Measurements from ENCODE around the gene RXRA. TPM values are rescaled to one million over a fixed set of nuclear protein-coding genes. Genes with fewer than 3 reads are reported as not detected.

RXRA gene
- polyA plus RNA-seq (2013, experiment 1 of 2): 36.1 TPM
- polyA plus RNA-seq (2013, experiment 2 of 2): 36.3 TPM

DNA sequence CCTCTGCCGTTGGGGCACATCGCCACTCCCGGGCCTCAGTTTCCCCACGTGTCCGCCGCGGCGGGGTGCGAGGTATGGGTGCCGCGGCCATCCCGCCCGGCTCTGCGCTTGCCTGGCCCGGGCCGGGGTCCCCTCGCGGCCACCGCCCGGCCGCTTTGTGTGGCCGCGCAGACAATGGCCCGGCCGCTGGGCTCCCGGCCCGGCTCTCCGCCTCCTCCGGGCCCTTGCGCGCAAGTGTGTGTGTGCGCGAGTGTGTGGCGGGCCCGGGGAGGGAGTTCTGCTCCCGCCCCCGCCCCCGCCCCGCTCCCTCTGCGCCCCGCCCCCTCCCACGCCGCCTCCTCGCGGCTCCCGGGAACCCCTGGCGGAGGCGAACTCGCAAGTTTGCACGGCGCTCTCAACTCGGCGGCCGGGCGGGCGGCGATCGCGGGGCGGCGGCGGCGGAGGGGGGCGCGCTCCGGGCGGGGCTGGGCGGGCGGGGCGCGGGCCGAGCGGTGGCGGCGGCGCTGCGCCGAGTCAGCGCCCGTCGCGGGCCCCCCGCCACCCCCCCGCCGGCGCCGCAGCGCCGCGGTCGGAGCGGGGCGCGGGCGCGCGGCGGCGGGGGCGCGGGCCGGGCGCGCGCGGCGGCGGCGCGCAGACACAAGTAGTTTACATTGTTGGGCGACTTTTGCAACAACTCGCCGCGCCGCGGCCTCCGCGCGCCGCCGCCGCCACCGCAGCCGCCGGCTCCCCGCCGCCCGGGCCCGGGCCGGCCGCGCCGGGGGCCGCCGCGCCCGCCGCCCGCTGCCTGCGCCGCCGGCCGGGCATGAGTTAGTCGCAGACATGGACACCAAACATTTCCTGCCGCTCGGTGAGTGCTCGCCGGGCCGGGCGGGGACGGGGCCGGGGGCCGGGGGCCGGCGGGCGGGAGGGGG is at the start of gene RXRA:
Gene RXRA (plus strand): TSS at position 643 of the 911 bp plus-strand sequence. CDS start 177 bp downstream, at position 820.
- peak within 1 kb of the TSS; percentile 94 for H3K4me2 ChIP-seq (ENCODE audit: insufficient read depth, low read length, poor library complexity, severe bottlenecking)
- peak within 1 kb of the TSS; percentile 99 for H2AK5ac ChIP-seq (ENCODE audit: low read depth, low read length)
- H2AFZ ChIP-seq (ENCODE audit: low read length): peak within 1 kb of the TSS; percentile 94
- H3K9me3 ChIP-seq (replicated peaks in 1 of 2; ENCODE audit: control insufficient read depth in 2 of 2, insufficient read depth in 1 of 2, low read depth in 1 of 2, low read length in 2 of 2): peaks cover 0 to 2% of the 10 kb centered on the region in 2 donors
- peak within 1 kb of the TSS; percentile 96 for H3K27ac ChIP-seq (replicated peaks; ENCODE audit: low read length)
- peak within 1 kb of the TSS; percentile 100 for H2BK120ac ChIP-seq (ENCODE audit: low read depth, low read length)
- H3K4me1 ChIP-seq (ENCODE audit: control insufficient read depth in 2 of 2, insufficient read depth in 1 of 2, low read depth in 1 of 2, low read length in 2 of 2): peaks cover 38 to 52% of the 10 kb centered on the region in 2 donors
- peaks cover 0 to 7% (median 0%) of the 10 kb centered on the region in 3 experiments for H3K27me3 ChIP-seq (ENCODE audit: control insufficient read depth in 3 of 3, insufficient read depth in 3 of 3, low read depth in 1 of 3, low read length in 3 of 3)
- H3K36me3 ChIP-seq (replicated peaks in 1 of 2; ENCODE audit: control insufficient read depth in 2 of 2, insufficient read depth in 2 of 2, low read length in 2 of 2): no peaks in the 10 kb centered on the region
- H2BK15ac ChIP-seq (ENCODE audit: low read length): peak within 1 kb of the TSS; percentile 100
- peak within 1 kb of the TSS; percentile 94 for H3K14ac ChIP-seq (ENCODE audit: low read length)
- H3K23ac ChIP-seq (ENCODE audit: low read depth, low read length, poor library complexity): peak within 1 kb of the TSS; percentile 97
- peak within 1 kb of the TSS; percentile 89 to 90 for H3K4me3 ChIP-seq (ENCODE audit: low read length in 2 of 2)
- DNase-seq (ENCODE audit: low spot score): peak; percentile 81
- peak within 1 kb of the TSS; percentile 89 for H2BK5ac ChIP-seq (ENCODE audit: low read length)
- peak within 1 kb of the TSS; percentile 75 for H4K8ac ChIP-seq (ENCODE audit: low read depth, low read length)
- H2BK12ac ChIP-seq (ENCODE audit: low read length): peak within 1 kb of the TSS; percentile 97
- peak within 1 kb of the TSS; percentile 100 for H3K18ac ChIP-seq (ENCODE audit: low read length)
- peak within 1 kb of the TSS; percentile 99 for H3K9ac ChIP-seq (ENCODE audit: low read depth, low read length, poor library complexity)
- peaks cover 23% of the 10 kb centered on the region for H3K79me1 ChIP-seq (ENCODE audit: low read depth, low read length)
- H4K91ac ChIP-seq (ENCODE audit: low read depth, low read length, poor library complexity): peak within 1 kb of the TSS; percentile 93
- H3K4ac ChIP-seq (ENCODE audit: low read length): peak within 1 kb of the TSS; percentile 100
- WGBS, 2 donors (ENCODE audit: extremely low coverage in 2 of 2, insufficient read length in 2 of 2, insufficient replicate concordance in 1 of 2): no CpG with 5 or more reads among the region's 156 CpGs

DNA sequence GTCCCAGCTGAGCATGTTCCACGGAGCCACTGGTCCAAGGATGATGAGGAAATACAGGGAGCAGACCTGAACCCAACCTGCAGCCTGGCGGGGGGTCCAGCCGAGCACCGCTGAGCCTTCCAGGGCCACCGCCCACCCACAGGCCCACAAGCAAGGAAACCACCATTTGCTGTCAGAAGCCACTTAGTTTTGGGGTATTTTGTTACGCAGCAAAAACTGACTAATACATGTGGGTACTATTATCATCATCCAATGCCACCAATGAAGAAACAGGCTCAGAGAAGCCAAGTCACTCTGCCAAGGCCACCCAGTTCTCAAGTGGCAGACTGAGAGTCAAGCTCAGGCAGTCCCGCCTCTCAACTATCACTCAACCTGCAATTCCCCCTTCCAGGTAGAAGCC is 48.0 kb upstream of the RXRA start:
- Histone ChIP-seq H3K9ac (ENCODE audit: low read depth, low read length, poor library complexity) (no peak overlapping the region), H4K8ac (ENCODE audit: low read depth, low read length) (no peak overlapping the region), H2BK12ac (ENCODE audit: low read length) (no peak overlapping the region), H2BK120ac (ENCODE audit: low read depth, low read length) (no peak overlapping the region), H3K4ac (ENCODE audit: low read length) (no peak overlapping the region), H3K18ac (ENCODE audit: low read length) (no peak overlapping the region), H2BK5ac (ENCODE audit: low read length) (no peak overlapping the region), H3K14ac (ENCODE audit: low read length) (no peak overlapping the region), H3K4me2 (ENCODE audit: insufficient read depth, low read length, poor library complexity, severe bottlenecking) (no peak overlapping the region), H3K27ac (replicated peaks; ENCODE audit: low read length) (no peak overlapping the region), H3K79me1 (ENCODE audit: low read depth, low read length) (no peaks in the 10 kb centered on the region), H2BK15ac (ENCODE audit: low read length) (no peak overlapping the region), H3K36me3 (replicated peaks in 1 of 2; ENCODE audit: control insufficient read depth in 2 of 2, insufficient read depth in 2 of 2, low read length in 2 of 2) (no peaks in the 10 kb centered on the region), H3K23ac (ENCODE audit: low read depth, low read length, poor library complexity) (no peak overlapping the region), H2AK5ac (ENCODE audit: low read depth, low read length) (no peak overlapping the region), H4K91ac (ENCODE audit: low read depth, low read length, poor library complexity) (no peak overlapping the region), H3K9me3 (replicated peaks in 1 of 2; ENCODE audit: control insufficient read depth in 2 of 2, insufficient read depth in 1 of 2, low read depth in 1 of 2, low read length in 2 of 2) (peaks cover 0 to 6% of the 10 kb centered on the region in 2 donors), H3K27me3 (ENCODE audit: control insufficient read depth in 3 of 3, insufficient read depth in 3 of 3, low read depth in 1 of 3, low read length in 3 of 3) (peaks cover 0 to 49% (median 0%) of the 10 kb centered on the region in 3 experiments), H3K4me1 (ENCODE audit: control insufficient read depth in 2 of 2, insufficient read depth in 1 of 2, low read depth in 1 of 2, low read length in 2 of 2) (peaks cover 3 to 15% of the 10 kb centered on the region in 2 donors), H2AFZ (ENCODE audit: low read length) (no peak overlapping the region), H3K4me3 (ENCODE audit: low read length in 2 of 2) (no peak overlapping the region)
- no CpG with 5 or more reads among the region's 7 CpGs for WGBS, 2 donors (ENCODE audit: extremely low coverage in 2 of 2, insufficient read length in 2 of 2, insufficient replicate concordance in 1 of 2)
- no peak for DNase-seq (ENCODE audit: low spot score)

DNA sequence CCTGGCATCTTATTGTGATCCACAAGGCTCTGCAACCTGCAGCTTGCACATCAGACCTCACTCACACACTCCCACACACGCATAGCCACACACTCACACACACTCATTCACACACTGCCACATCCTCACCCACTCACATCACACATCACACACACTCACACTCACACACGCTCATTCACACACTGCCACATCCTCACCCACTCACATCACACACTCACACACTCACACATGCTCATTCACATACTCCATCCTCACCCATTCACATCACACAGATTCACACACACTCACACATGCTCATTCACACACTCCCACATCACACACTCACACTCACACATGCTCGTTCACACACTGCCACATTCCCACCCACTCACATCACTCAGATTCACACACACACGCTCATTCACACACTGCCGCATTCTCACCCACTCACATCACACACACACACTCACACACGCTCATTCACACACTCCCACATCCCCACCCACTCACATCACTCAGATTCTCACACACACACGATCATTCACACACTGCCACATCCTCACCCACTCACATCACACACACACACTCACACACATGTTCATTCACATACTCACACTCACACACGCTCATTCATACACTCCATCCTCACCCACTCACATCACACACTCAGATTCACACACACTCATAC is 47.1 kb upstream of the RXRA start:
- peak overlapping the region; percentile 81 for H2AK5ac ChIP-seq (ENCODE audit: low read depth, low read length)
- peak overlapping the region; percentile 9 for H2BK15ac ChIP-seq (ENCODE audit: low read length)
- H3K4me3 ChIP-seq (ENCODE audit: low read length in 2 of 2): peak overlapping the region in 1 of 2 donors; percentile 71
- H3K27ac ChIP-seq (replicated peaks; ENCODE audit: low read length): no peak overlapping the region
- H2AFZ ChIP-seq (ENCODE audit: low read length): no peak overlapping the region
- H3K79me1 ChIP-seq (ENCODE audit: low read depth, low read length): no peaks in the 10 kb centered on the region
- peak overlapping the region; percentile 61 for H3K14ac ChIP-seq (ENCODE audit: low read length)
- peak overlapping the region; percentile 49 for H3K18ac ChIP-seq (ENCODE audit: low read length)
- peak overlapping the region; percentile 24 for H2BK12ac ChIP-seq (ENCODE audit: low read length)
- no peak overlapping the region for H3K4me2 ChIP-seq (ENCODE audit: insufficient read depth, low read length, poor library complexity, severe bottlenecking)
- peaks cover 3 to 15% of the 10 kb centered on the region in 2 donors for H3K4me1 ChIP-seq (ENCODE audit: control insufficient read depth in 2 of 2, insufficient read depth in 1 of 2, low read depth in 1 of 2, low read length in 2 of 2)
- no peak overlapping the region for H2BK120ac ChIP-seq (ENCODE audit: low read depth, low read length)
- DNase-seq (ENCODE audit: low spot score): no peak
- no peak overlapping the region for H2BK5ac ChIP-seq (ENCODE audit: low read length)
- H4K91ac ChIP-seq (ENCODE audit: low read depth, low read length, poor library complexity): peak overlapping the region; percentile 19
- no peak overlapping the region for H3K23ac ChIP-seq (ENCODE audit: low read depth, low read length, poor library complexity)
- H4K8ac ChIP-seq (ENCODE audit: low read depth, low read length): peak overlapping the region; percentile 43
- peaks cover 0 to 6% of the 10 kb centered on the region in 2 donors for H3K9me3 ChIP-seq (replicated peaks in 1 of 2; ENCODE audit: control insufficient read depth in 2 of 2, insufficient read depth in 1 of 2, low read depth in 1 of 2, low read length in 2 of 2)
- WGBS, 2 donors (ENCODE audit: extremely low coverage in 2 of 2, insufficient read length in 2 of 2, insufficient replicate concordance in 1 of 2): 100% methylated on average over 2 to 7 of the region's 8 CpGs
- peak overlapping the region; percentile 27 for H3K9ac ChIP-seq (ENCODE audit: low read depth, low read length, poor library complexity)
- no peaks in the 10 kb centered on the region for H3K36me3 ChIP-seq (replicated peaks in 1 of 2; ENCODE audit: control insufficient read depth in 2 of 2, insufficient read depth in 2 of 2, low read length in 2 of 2)
- H3K4ac ChIP-seq (ENCODE audit: low read length): peak overlapping the region; percentile 38
- H3K27me3 ChIP-seq (ENCODE audit: control insufficient read depth in 3 of 3, insufficient read depth in 3 of 3, low read depth in 1 of 3, low read length in 3 of 3): peaks cover 0 to 40% (median 0%) of the 10 kb centered on the region in 3 experiments

All from neuronal stem cell (in vitro differentiated cells).